Sigmoid colon (tissue), 7 donors: ENCODE results near the gene CLCN4. TPM values are rescaled to one million over a fixed set of nuclear protein-coding genes. Genes with fewer than 3 reads are reported as not detected.

ENCODE experiments used
- DNase-seq: peaks from one replicate; pipeline ENCODE4 v3.0.0-alpha.2; 2019
- H3K27ac ChIP-seq, 4 donors: fragments of 200-600 bp; sonication (generic); one replicate each; pipeline ENCODE4 v1.5.1; 2016 to 2019; ENCODE audit warnings: mild to moderate bottlenecking in 1 of 4
- H3K27me3 ChIP-seq, 3 donors: fragments of 200-600 bp; sonication (generic); one replicate each; pipeline ENCODE4 v1.5.1; 2019; ENCODE audit warnings: mild to moderate bottlenecking in 1 of 3
- H3K36me3 ChIP-seq, 4 donors: fragments of 200-600 bp; sonication (generic); one replicate each; pipeline ENCODE4 v1.5.1; 2016 to 2019
- H3K4me1 ChIP-seq, 4 donors: fragments of 200-600 bp; sonication (generic); one replicate each; pipeline ENCODE4 v1.5.1; 2017 to 2019
- H3K4me3 ChIP-seq, 4 donors: fragments of 200-600 bp; sonication (generic); one replicate each; pipeline ENCODE4 v1.5.1; 2017 to 2019; ENCODE audit warnings: mild to moderate bottlenecking in 2 of 4, moderate library complexity in 1 of 4
- H3K9me3 ChIP-seq, 4 donors: fragments of 200-600 bp in 3 of 4; sonication (generic) in 3 of 4; one replicate each; pipeline versions ENCODE4 v1.5.1 to v1.6.1; 2013 to 2019
- EP300 ChIP-seq, 4 donors: sonication (generic); formaldehyde crosslinking; IDR thresholded peaks; one replicate each; pipeline ENCODE4 v1.6.1; 2017; ENCODE audit warnings: antibody characterized with exemption in 4 of 4
- POLR2A ChIP-seq, 2 donors: fragments of 450-650 bp; IDR thresholded peaks; one replicate each; pipeline ENCODE4 v1.6.1; 2016; ENCODE audit warnings: antibody characterized with exemption in 2 of 2, mild to moderate bottlenecking in 2 of 2, moderate library complexity in 2 of 2
- POLR2AphosphoS5 ChIP-seq, 4 donors: sonication (generic); formaldehyde crosslinking; IDR thresholded peaks; one replicate each; pipeline ENCODE4 v1.6.1; 2017; ENCODE audit warnings: antibody characterized with exemption in 4 of 4
- WGBS, 2 donors: extraction: QIAGEN DNeasy Blood & Tissue Kit; methylation state at CpG; one replicate each; pipeline ENCODE4 v1.1.7; 2013; 5-methylcytosine and 5-hydroxymethylcytosine counted together
- intact Hi-C: fragments of 100-400 bp; cut with DNase I; formaldehyde crosslinking; loops from one replicate; pipeline ENCODE4 v1.15.1; 2023
- polyA plus RNA-seq, 3 donors: library from polyadenylated mRNA; stranded (reverse); fragments of 200-250 nt; gene quantifications; one replicate each; pipeline ENCODE4 v1.2.3, GENCODE V29; 2013
- total RNA-seq, 4 donors: library from RNA; depleted of rRNA; stranded (reverse); fragments of >200 nt; gene quantifications; one replicate each; pipeline ENCODE4 v1.1.0, GENCODE V29; 2016
- TF ChIP-seq, protein P1 (sequence below), 4 experiments: fragments of 450-650 bp in 3 of 4; fragments of 200-600 bp in 1 of 4; IDR thresholded peaks; one replicate each; pipeline ENCODE4 v1.5.1; 2016 to 2019; ENCODE audit warnings: antibody characterized with exemption in 4 of 4, mild to moderate bottlenecking in 3 of 4, moderate library complexity in 2 of 4
- donor health status: healthy with polysubstance abuse.
- donor health status: Bipolar disorder and iron deficiency.
- donor health status: healthy.

The CLCN4 gene
- total and polyA plus RNA-seq, 7 donors: under 0.01 to 1.1 (median 0.71) TPM

DNA sequence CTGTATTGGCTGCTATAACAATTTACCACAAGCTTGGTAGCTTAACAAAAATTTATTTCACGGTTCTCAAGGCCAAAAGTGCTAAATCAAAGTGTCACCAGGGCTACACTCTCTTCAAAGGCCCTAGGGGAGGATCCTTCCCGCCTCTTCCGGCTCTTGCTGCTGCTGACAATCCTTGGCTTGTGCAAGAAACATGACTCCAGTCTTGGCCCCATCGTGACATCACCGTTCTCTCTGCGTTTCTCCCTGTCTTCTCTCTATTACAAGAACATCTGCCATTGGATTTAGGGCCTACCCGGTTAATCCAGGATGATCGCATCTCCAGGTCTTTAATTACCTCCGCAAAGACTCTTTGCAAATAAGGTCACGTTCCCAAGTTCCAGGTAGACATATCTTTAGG is 10.4 kb upstream of the CLCN4 start:
- Histone ChIP-seq H3K4me3 (no peak overlapping the region), H3K36me3 (peaks cover 0 to 18% (median 2%) of the 10 kb centered on the region in 4 donors), H3K4me1 (no peaks in the 10 kb centered on the region), H3K27ac (no peak overlapping the region), H3K27me3 (no peaks in the 10 kb centered on the region), H3K9me3 (no peaks in the 10 kb centered on the region)
- DNase-seq: peak; percentile 60
- TF ChIP-seq, protein P1, sequence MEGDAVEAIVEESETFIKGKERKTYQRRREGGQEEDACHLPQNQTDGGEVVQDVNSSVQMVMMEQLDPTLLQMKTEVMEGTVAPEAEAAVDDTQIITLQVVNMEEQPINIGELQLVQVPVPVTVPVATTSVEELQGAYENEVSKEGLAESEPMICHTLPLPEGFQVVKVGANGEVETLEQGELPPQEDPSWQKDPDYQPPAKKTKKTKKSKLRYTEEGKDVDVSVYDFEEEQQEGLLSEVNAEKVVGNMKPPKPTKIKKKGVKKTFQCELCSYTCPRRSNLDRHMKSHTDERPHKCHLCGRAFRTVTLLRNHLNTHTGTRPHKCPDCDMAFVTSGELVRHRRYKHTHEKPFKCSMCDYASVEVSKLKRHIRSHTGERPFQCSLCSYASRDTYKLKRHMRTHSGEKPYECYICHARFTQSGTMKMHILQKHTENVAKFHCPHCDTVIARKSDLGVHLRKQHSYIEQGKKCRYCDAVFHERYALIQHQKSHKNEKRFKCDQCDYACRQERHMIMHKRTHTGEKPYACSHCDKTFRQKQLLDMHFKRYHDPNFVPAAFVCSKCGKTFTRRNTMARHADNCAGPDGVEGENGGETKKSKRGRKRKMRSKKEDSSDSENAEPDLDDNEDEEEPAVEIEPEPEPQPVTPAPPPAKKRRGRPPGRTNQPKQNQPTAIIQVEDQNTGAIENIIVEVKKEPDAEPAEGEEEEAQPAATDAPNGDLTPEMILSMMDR (IDR thresholded peaks at IDR 0.05): no peak
- no peak for TF ChIP-seq EP300 (IDR thresholded peaks at IDR 0.05)
- no peak for TF ChIP-seq POLR2A (IDR thresholded peaks at IDR 0.05)
- TF ChIP-seq POLR2AphosphoS5 (IDR thresholded peaks at IDR 0.05): no peak
- 91 to 96% methylated on average over 10 of the region's 10 CpGs for WGBS, 2 donors
- intact Hi-C loops: no loop called here

DNA sequence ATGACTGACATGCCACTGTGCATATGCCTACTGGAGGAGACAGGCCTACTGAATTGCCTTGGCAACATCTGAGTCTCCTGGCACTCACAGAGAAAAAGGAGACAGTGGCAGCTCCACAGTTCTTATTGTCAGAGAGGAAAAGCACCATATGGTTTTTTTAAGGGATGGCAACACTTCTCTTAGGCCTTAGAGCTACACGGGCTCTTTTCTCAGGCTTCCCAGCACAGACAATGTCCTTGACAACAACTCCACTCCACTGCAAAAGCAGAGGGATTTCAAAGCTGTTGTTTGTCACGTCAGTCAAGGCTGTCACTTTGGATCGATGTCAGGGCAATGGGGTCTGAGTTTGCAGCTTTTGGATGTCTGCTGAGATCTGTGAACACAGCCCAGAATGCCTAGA is 4.7 kb upstream of the CLCN4 start:
- no peaks in the 10 kb centered on the region for H3K27me3 ChIP-seq
- WGBS, 2 donors: 82 to 86% methylated on average over 3 of the region's 3 CpGs
- H3K4me1 ChIP-seq: no peaks in the 10 kb centered on the region
- DNase-seq: peak; percentile 2
- H3K27ac ChIP-seq: no peak overlapping the region
- no peaks in the 10 kb centered on the region for H3K36me3 ChIP-seq
- no peak overlapping the region for H3K4me3 ChIP-seq
- no peaks in the 10 kb centered on the region for H3K9me3 ChIP-seq
- TF ChIP-seq EP300 (IDR thresholded peaks at IDR 0.05) (no peak), POLR2A (IDR thresholded peaks at IDR 0.05) (no peak), POLR2AphosphoS5 (IDR thresholded peaks at IDR 0.05) (no peak)
- TF ChIP-seq, protein P1 (IDR thresholded peaks at IDR 0.05): no peak
- intact Hi-C loops: no loop called here

DNA sequence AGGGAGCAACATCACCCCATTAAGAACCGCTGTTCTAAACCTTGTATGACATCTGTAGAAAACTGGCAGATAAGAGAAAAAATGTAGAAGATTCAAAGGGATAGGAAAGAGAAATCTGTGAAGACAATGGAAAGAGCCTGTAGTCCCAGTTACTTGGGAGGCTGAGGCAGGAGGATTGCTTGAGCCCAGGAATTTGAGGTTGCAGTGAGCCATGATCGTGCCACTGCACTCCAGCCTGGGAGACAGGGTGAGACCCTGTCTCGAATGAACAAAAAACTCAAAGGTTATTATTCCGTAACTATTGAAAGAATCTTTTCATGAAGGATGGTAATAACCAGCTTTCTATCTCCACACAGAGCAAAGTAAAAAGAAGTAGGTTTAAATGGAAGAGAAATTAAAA is 1.6 kb upstream of the CLCN4 start:
- H3K4me1 ChIP-seq: peaks cover 0 to 8% (median 5%) of the 10 kb centered on the region in 4 donors
- H3K36me3 ChIP-seq: no peaks in the 10 kb centered on the region
- H3K27ac ChIP-seq: no peak overlapping the region
- H3K4me3 ChIP-seq: no peak overlapping the region
- TF ChIP-seq POLR2AphosphoS5 (IDR thresholded peaks at IDR 0.05) (no peak), EP300 (IDR thresholded peaks at IDR 0.05) (no peak), POLR2A (IDR thresholded peaks at IDR 0.05) (no peak)
- TF ChIP-seq, protein P1 (IDR thresholded peaks at IDR 0.05): no peak
- intact Hi-C loops: no loop called here
- no peaks in the 10 kb centered on the region for H3K9me3 ChIP-seq
- no peak for DNase-seq
- peaks cover 0 to 6% (median 0%) of the 10 kb centered on the region in 3 donors for H3K27me3 ChIP-seq
- 89 to 94% methylated on average over 4 of the region's 4 CpGs for WGBS, 2 donors

DNA sequence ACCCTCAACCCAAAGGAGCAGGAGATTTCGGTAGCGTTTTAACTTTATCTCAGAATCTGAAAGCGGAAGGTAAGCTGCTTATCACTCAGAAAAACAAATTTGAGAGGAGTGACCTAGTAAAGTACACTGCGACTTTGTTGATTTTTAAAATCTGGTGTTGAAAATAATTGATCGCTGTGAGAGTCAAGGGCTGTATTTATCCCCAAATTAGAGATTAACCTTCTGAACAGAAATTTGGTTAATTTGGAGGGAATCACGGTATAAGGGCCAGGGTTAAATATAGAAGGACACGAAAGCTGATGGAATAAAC is 212 bp downstream of the CLCN4 start:
- intact Hi-C loops: no loop called here
- Histone ChIP-seq H3K27ac (peak overlapping the region in 2 of 4 donors; percentile 14 to 33), H3K4me3 (peak overlapping the region in 2 of 4 donors; percentile 27 to 28), H3K36me3 (no peaks in the 10 kb centered on the region), H3K4me1 (peaks cover 0 to 8% (median 5%) of the 10 kb centered on the region in 4 donors), H3K9me3 (no peaks in the 10 kb centered on the region), H3K27me3 (peaks cover 0 to 6% (median 0%) of the 10 kb centered on the region in 3 donors)
- TF ChIP-seq, protein P1 (IDR thresholded peaks at IDR 0.05): no peak
- TF ChIP-seq EP300 (IDR thresholded peaks at IDR 0.05) (no peak), POLR2AphosphoS5 (IDR thresholded peaks at IDR 0.05) (no peak), POLR2A (IDR thresholded peaks at IDR 0.05) (no peak)
- no peak for DNase-seq
- 6 to 17% methylated on average over 7 of the region's 7 CpGs for WGBS, 2 donors

DNA sequence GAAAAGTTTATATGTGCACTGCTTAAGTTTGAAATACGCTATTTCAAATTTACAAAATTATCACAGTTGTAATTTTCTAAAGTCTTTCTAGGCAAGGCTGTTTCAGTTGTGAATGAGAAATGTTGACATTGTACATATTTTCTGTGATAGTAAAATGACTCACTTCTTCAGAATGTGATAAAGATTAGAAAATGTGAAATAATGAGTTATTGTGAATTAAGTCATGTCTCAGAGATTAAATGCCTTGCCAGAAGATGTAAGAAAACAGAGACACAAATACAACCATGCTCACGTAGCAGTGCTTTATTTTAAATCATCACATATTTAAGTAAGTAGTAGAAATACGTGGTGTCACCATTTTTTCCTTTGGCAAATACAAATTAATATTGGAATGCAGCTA is 768 bp downstream of the CLCN4 start:
- 53 to 69% methylated on average over 3 of the region's 3 CpGs for WGBS, 2 donors
- intact Hi-C loops: no loop called here
- Histone ChIP-seq H3K36me3 (no peaks in the 10 kb centered on the region), H3K27me3 (peaks cover 0 to 6% (median 0%) of the 10 kb centered on the region in 3 donors), H3K27ac (peak overlapping the region in 1 of 4 donors; percentile 14), H3K9me3 (no peaks in the 10 kb centered on the region), H3K4me3 (no peak overlapping the region), H3K4me1 (peaks cover 0 to 8% (median 5%) of the 10 kb centered on the region in 4 donors)
- no peak for DNase-seq
- TF ChIP-seq POLR2AphosphoS5 (IDR thresholded peaks at IDR 0.05): no peak
- TF ChIP-seq POLR2A (IDR thresholded peaks at IDR 0.05): no peak
- no peak for TF ChIP-seq EP300 (IDR thresholded peaks at IDR 0.05)
- TF ChIP-seq, protein P1 (IDR thresholded peaks at IDR 0.05): no peak
